K562 (cell line): Measurements from ENCODE around the gene APOL3. TPM values are rescaled to one million over a fixed set of nuclear protein-coding genes. Genes with fewer than 3 reads are reported as not detected.
A peak's percentile ranks its signal among the peaks of the same experiment; 100 is the strongest.

Experiments used
- ATF1 ChIP-seq, 2 experiments: fragments of 450-650 bp in 1 of 2; IDR thresholded peaks; 2 replicates each; pipeline ENCODE4 v1.6.1; 2016; ENCODE audit warnings: missing compliant biosample characterization in 1 of 2, missing genetic modification characterization in 1 of 2
- ATF7 ChIP-seq: fragments of 450-650 bp; IDR thresholded peaks from 2 replicates; pipeline ENCODE4 v1.7.1; 2014; ENCODE audit warnings: mild to moderate bottlenecking, moderate library complexity
- BMI1 ChIP-seq: fragments of 150-350 bp; IDR thresholded peaks from 2 replicates; pipeline ENCODE4 v1.6.1; 2014; ENCODE audit warnings: low read length
- CAMTA2 ChIP-seq: fragments of 250-450 bp; sonication (Bioruptor Pico); conservative IDR thresholded peaks from 2 replicates; pipeline ENCODE4 v1.5.1; 2022
- CBX3 ChIP-seq, 2 experiments: IDR thresholded peaks; 1 replicate in 1 of 2; 2 replicates in 1 of 2; pipeline ENCODE4 v1.6.1; 2012; ENCODE audit warnings: inconsistent platforms in 2 of 2, low read length in 2 of 2, borderline replicate concordance in 1 of 2, control low read depth in 1 of 2
- CBX5 ChIP-seq: IDR thresholded peaks from 2 replicates; pipeline ENCODE4 v1.6.1; 2014; ENCODE audit warnings: low read depth, borderline replicate concordance
- E4F1 ChIP-seq: fragments of 250-450 bp; sonication (Bioruptor Pico); IDR thresholded peaks from 2 replicates; pipeline ENCODE4 v1.5.0; 2021; ENCODE audit warnings: mild to moderate bottlenecking, borderline replicate concordance
- ELK3 ChIP-seq: fragments of 450-650 bp; formaldehyde crosslinking; IDR thresholded peaks from 2 replicates; pipeline ENCODE4 v1.4.0; 2020; ENCODE audit warnings: mild to moderate bottlenecking
- GTF2A2 ChIP-seq: IDR thresholded peaks from 2 replicates; pipeline ENCODE4 v1.6.1; 2016; ENCODE audit warnings: mild to moderate bottlenecking, missing genetic modification characterization, missing compliant biosample characterization
- GTF2B ChIP-seq: IDR thresholded peaks from 2 replicates; pipeline ENCODE4 v1.6.1; 2011; ENCODE audit not compliant: insufficient read length; ENCODE audit errors: extremely low read depth
- KLF13 ChIP-seq: fragments of 450-650 bp; IDR thresholded peaks from 2 replicates; pipeline ENCODE4 v1.6.1; 2016; ENCODE audit warnings: missing genetic modification characterization, low read depth, mild to moderate bottlenecking, missing compliant biosample characterization, moderate library complexity, borderline replicate concordance
- PPARD ChIP-seq: fragments of 250-450 bp; sonication (Bioruptor Pico); IDR thresholded peaks from 2 replicates; pipeline ENCODE4 v1.8.0; 2022; ENCODE audit warnings: inconsistent platforms, mild to moderate bottlenecking, moderate library complexity
- RUNX1 ChIP-seq: sonication (generic); IDR thresholded peaks from 2 replicates; pipeline ENCODE4 v1.6.1; 2016; ENCODE audit warnings: antibody characterized with exemption, low read depth
- SRSF3 ChIP-seq: fragments of 200-400 bp; formaldehyde crosslinking; IDR thresholded peaks from 2 replicates; pipeline ENCODE4 v1.6.1; 2016; ENCODE audit warnings: mild to moderate bottlenecking, low read length, moderate library complexity; ENCODE audit not compliant: insufficient read depth
- STAT6 ChIP-seq: sonication (generic); formaldehyde crosslinking; IDR thresholded peaks from 2 replicates; pipeline ENCODE4 v1.8.1; 2023; ENCODE audit warnings: mild to moderate bottlenecking, missing genetic modification reagents
- TARDBP ChIP-seq: fragments of 450-650 bp; IDR thresholded peaks from 2 replicates; pipeline ENCODE4 v1.6.1; 2016
- TRIM28 ChIP-seq: fragments of 450-650 bp; IDR thresholded peaks from 2 replicates; pipeline ENCODE4 v1.6.1; 2017
- ZNF174 ChIP-seq: fragments of 250-450 bp; sonication (Bioruptor Pico); IDR thresholded peaks from 2 replicates; pipeline ENCODE4 v1.4.0; 2020; ENCODE audit warnings: mild to moderate bottlenecking
- ZNF561 ChIP-seq: fragments of 450-650 bp; formaldehyde crosslinking; conservative IDR thresholded peaks from 2 replicates; pipeline ENCODE4 v1.4.0; 2020; ENCODE audit warnings: mild to moderate bottlenecking, moderate library complexity
- ZNF584 ChIP-seq: fragments of 200-800 bp; sonication (Bioruptor generic); IDR thresholded peaks from 2 replicates; pipeline ENCODE4 v1.6.1; 2016; ENCODE audit warnings: low read depth, mild to moderate bottlenecking, missing genetic modification characterization, missing compliant biosample characterization
- polyA plus RNA-seq, 8 experiments: library from polyadenylated mRNA; depleted of rRNA in 4 of 8; stranded (reverse) in 5 of 8; unstranded in 3 of 8; fragments of >200 nt; fragmentation: Nextera tagmentation in 2 of 8; fragmentation: Illumina TruSeq in 1 of 8; extraction: Ambion mirVana in 2 of 8; extraction: Trizol in 1 of 8; gene quantifications; 2 replicates each; pipeline versions ENCODE4 v1.2.1 to v1.2.3, GENCODE V29; 2011 to 2014; ENCODE audit warnings: inconsistent platforms in 1 of 8, missing spikeins in 1 of 8
- total RNA-seq, 7 experiments: library from RNA; depleted of rRNA in 6 of 7; stranded (reverse); fragments of >200 nt in 6 of 7; fragmentation: Illumina TruSeq in 2 of 7; extraction: Trizol in 2 of 7; gene quantifications; 2 replicates each; pipeline versions ENCODE4 v1.2.1 to v1.2.3, GENCODE V29; 2011 to 2021; ENCODE audit warnings: low replicate concordance in 1 of 7

The APOL3 gene
- total and polyA plus RNA-seq, 9 of the 15 experiments (the other 6 are each of a cell fraction or from before 2014, with no cell fraction given) = 0.25 to 1.1 (median 0.56) TPM; not detected in 1

- no peak for TF ChIP-seq GTF2A2 (tag)
- no peak for TF ChIP-seq BMI1
- no peak for TF ChIP-seq CAMTA2 (CRISPR knock-in tag)
- TF ChIP-seq TARDBP = no peak
- no peak for TF ChIP-seq GTF2B
- no peak for TF ChIP-seq PPARD
- no peak for TF ChIP-seq ZNF561 (CRISPR knock-in tag)
- TF ChIP-seq RUNX1 = no peak
- no peak for TF ChIP-seq ZNF584 (CRISPR knock-in tag)
- no peak for TF ChIP-seq KLF13 (tag)
- TF ChIP-seq ZNF174 (CRISPR knock-in tag) = no peak
- peak; percentile 32; the same call in 1 of the 2 replicates for TF ChIP-seq ATF1 (CRISPR knock-in tag; IDR thresholded peaks at IDR 0.05)
- peak; percentile 95 for TF ChIP-seq ATF1 (tag; IDR thresholded peaks at IDR 0.05)
- no peak; the same call in 1 of the 2 replicates for TF ChIP-seq TRIM28
- peak; percentile 97 for TF ChIP-seq ATF7
- TF ChIP-seq CBX5 = no peak
- no peak for TF ChIP-seq CBX3 (IDR thresholded peaks at IDR 0.05; ENCODE audit: borderline replicate concordance in 1 of 2, low read length in 2 of 2)
- no peak for TF ChIP-seq ELK3 (CRISPR knock-in tag)
- TF ChIP-seq STAT6 = no peak
- TF ChIP-seq E4F1 (CRISPR knock-in tag) = no peak
- TF ChIP-seq SRSF3 = no peak
Measured at GRCh38 chr22:36123673-36124630, 36.6 kb downstream of the APOL3 start (continued).
